Liver (tissue), 9 donors: ENCODE results near the gene MYO15A. TPM values are rescaled to one million over a fixed set of nuclear protein-coding genes. Genes with fewer than 3 reads are reported as not detected.
"Not testable (repeated sequence)": the region's sequence is repeated elsewhere in the genome, so short reads cannot be mapped to it uniquely, and the experiment has no call there.

Experiments used
- DNase-seq: peaks from one replicate; pipeline ENCODE4 v3.0.0-alpha.2; 2017; ENCODE audit warnings: low spot score
- H3K27ac ChIP-seq, 2 donors: one replicate each; pipeline ENCODE4 v1.7.0; 2013; ENCODE audit warnings: inconsistent platforms in 2 of 2, low read length in 2 of 2, control low read depth in 1 of 2, low read depth in 1 of 2, mild to moderate bottlenecking in 1 of 2
- H3K27me3 ChIP-seq, 4 donors: one replicate each; pipeline versions ENCODE4 v1.6.1 to v1.7.0; 2013; ENCODE audit warnings: low read length in 3 of 4, inconsistent platforms in 1 of 4, mild to moderate bottlenecking in 1 of 4, moderate library complexity in 1 of 4; ENCODE audit not compliant: control insufficient read depth in 4 of 4, insufficient read depth in 4 of 4
- H3K36me3 ChIP-seq, 4 donors: one replicate each; pipeline versions ENCODE4 v1.6.1 to v1.7.0; 2013; ENCODE audit warnings: low read length in 3 of 4, mild to moderate bottlenecking in 3 of 4, low read depth in 1 of 4, moderate library complexity in 1 of 4; ENCODE audit not compliant: control insufficient read depth in 4 of 4, insufficient read depth in 3 of 4
- H3K4me1 ChIP-seq, 4 donors: one replicate each; pipeline versions ENCODE4 v1.6.1 to v1.7.0; 2013; ENCODE audit warnings: low read length in 3 of 4, mild to moderate bottlenecking in 3 of 4, moderate library complexity in 1 of 4; ENCODE audit not compliant: control insufficient read depth in 4 of 4, insufficient read depth in 4 of 4
- H3K4me3 ChIP-seq, 3 donors: one replicate each; pipeline versions ENCODE4 v1.6.1 to v1.7.0; 2013; ENCODE audit warnings: low read length in 3 of 3, control low read depth in 1 of 3, low read depth in 1 of 3, mild to moderate bottlenecking in 1 of 3
- H3K9ac ChIP-seq, 2 donors: one replicate each; pipeline ENCODE4 v1.7.0; 2013; ENCODE audit warnings: low read length in 2 of 2, mild to moderate bottlenecking in 2 of 2, moderate library complexity in 2 of 2, control low read depth in 1 of 2, low read depth in 1 of 2
- H3K9me3 ChIP-seq, 4 donors: one replicate each; pipeline versions ENCODE4 v1.6.1 to v1.7.0; 2013; ENCODE audit warnings: low read length in 3 of 4; ENCODE audit not compliant: control insufficient read depth in 4 of 4
- ATF3 ChIP-seq: IDR thresholded peaks from 2 replicates; pipeline ENCODE4 v1.6.1; 2016; ENCODE audit warnings: antibody characterized with exemption
- CTCF ChIP-seq: fragments of 150-350 bp; IDR thresholded peaks from 2 replicates; pipeline ENCODE4 v1.5.1; 2017; ENCODE audit warnings: improper control_type of control experiment, low read depth, low read length; ENCODE audit not compliant: missing input control
- EGR1 ChIP-seq, 2 donors: IDR thresholded peaks; 2 replicates each; pipeline ENCODE4 v1.6.1; 2016 to 2018; ENCODE audit warnings: antibody characterized with exemption in 2 of 2, low read depth in 2 of 2
- FOXA2 ChIP-seq: IDR thresholded peaks from 2 replicates; pipeline ENCODE4 v1.6.1; 2016; ENCODE audit warnings: antibody characterized with exemption
- GABPA ChIP-seq, 2 donors: IDR thresholded peaks in 1 of 2; conservative IDR thresholded peaks in 1 of 2; 2 replicates each; pipeline ENCODE4 v1.6.1; 2016; ENCODE audit warnings: antibody characterized with exemption in 2 of 2, mild to moderate bottlenecking in 1 of 2, moderate library complexity in 1 of 2
- HNF4A ChIP-seq, 2 donors: conservative IDR thresholded peaks; 2 replicates each; pipeline ENCODE4 v1.6.1; 2016; ENCODE audit warnings: antibody characterized with exemption in 2 of 2, mild to moderate bottlenecking in 2 of 2
- JUND ChIP-seq, 2 donors: IDR thresholded peaks; 2 replicates each; pipeline ENCODE4 v1.6.1; 2016; ENCODE audit warnings: antibody characterized with exemption in 2 of 2
- NR2F2 ChIP-seq: IDR thresholded peaks from 2 replicates; pipeline ENCODE4 v1.6.1; 2016; ENCODE audit warnings: antibody characterized with exemption
- RAD21 ChIP-seq, 2 donors: IDR thresholded peaks; 2 replicates each; pipeline ENCODE4 v1.6.1; 2016; ENCODE audit warnings: antibody characterized with exemption in 2 of 2, mild to moderate bottlenecking in 2 of 2
- RXRA ChIP-seq, 2 donors: IDR thresholded peaks; 2 replicates each; pipeline ENCODE4 v1.6.1; 2017 to 2018; ENCODE audit warnings: antibody characterized with exemption in 2 of 2, mild to moderate bottlenecking in 1 of 2
- TAF1 ChIP-seq: conservative IDR thresholded peaks from 2 replicates; pipeline ENCODE4 v1.6.1; 2016; ENCODE audit warnings: antibody characterized with exemption, mild to moderate bottlenecking
- ZBTB33 ChIP-seq: IDR thresholded peaks from 2 replicates; pipeline ENCODE4 v1.6.1; 2016; ENCODE audit warnings: antibody characterized with exemption
- WGBS: extraction: QIAGEN DNeasy Blood & Tissue Kit; methylation state at CpG from one replicate; pipeline ENCODE4 v1.1.7; 2013; 5-methylcytosine and 5-hydroxymethylcytosine counted together
- polyA plus RNA-seq, 2 donors: library from polyadenylated mRNA; stranded (reverse) in 1 of 2; unstranded in 1 of 2; fragments of 200-250 nt in 1 of 2; fragments of >200 nt in 1 of 2; fragmentation: Nextera tagmentation in 1 of 2; extraction: Ambion mirVana in 1 of 2; gene quantifications; one replicate each; pipeline versions ENCODE4 v1.2.1 to v1.2.3, GENCODE V29; 2013 to 2015
- total RNA-seq, 2 donors: library from RNA; depleted of rRNA; stranded (reverse); fragments of >200 nt; gene quantifications; one replicate each; pipeline ENCODE4 v1.2.3, GENCODE V29; 2014
- donor health status: healthy.
- donor health status: healthy.
- donor health status: healthy.
- donor health status: healthy.
- donor health status: healthy.

Gene MYO15A
- total and polyA plus RNA-seq, 4 donors = 0.15 to 2.9 (median 0.97) TPM

- H3K27me3 ChIP-seq = no peaks in the 10 kb centered on the region
- H3K9me3 ChIP-seq = no peaks in the 10 kb centered on the region
- no peak overlapping the region for H3K4me3 ChIP-seq
- H3K36me3 ChIP-seq = peaks cover 2 to 22% (median 15%) of the 10 kb centered on the region in 4 donors
- TF ChIP-seq ATF3 (no peak), HNF4A (conservative IDR thresholded peaks at IDR 0.05) (no peak), RXRA (IDR thresholded peaks at IDR 0.05) (no peak), CTCF (no peak), RAD21 (IDR thresholded peaks at IDR 0.05) (no peak)
- no peak overlapping the region for H3K9ac ChIP-seq
- WGBS = 81% methylated on average over 7 of the region's 7 CpGs
- no peaks in the 10 kb centered on the region for H3K4me1 ChIP-seq
- H3K27ac ChIP-seq = no peak overlapping the region
- DNase-seq = no peak
Measured at GRCh38 chr17:18213666-18214270, 105.2 kb downstream of the MYO15A start.

- not testable (repeated sequence) for DNase-seq, H3K4me3 ChIP-seq, H3K4me1 ChIP-seq, H3K9ac ChIP-seq, H3K36me3 ChIP-seq, H3K27ac ChIP-seq, H3K9me3 ChIP-seq, H3K27me3 ChIP-seq
- WGBS = 83% methylated on average over 11 of the region's 11 CpGs
Measured at GRCh38 chr17:18216906-18217305, 108.3 kb downstream of the MYO15A start.

GRCh38 chr17:18217412-18218015 lies 109.0 kb downstream of the MYO15A start:
- 25% methylated on average over 6 of the region's 6 CpGs for WGBS

More at GRCh38 chr17:18217412-18218015, 109.0 kb downstream of the MYO15A start:
- H3K4me3 ChIP-seq = no peak overlapping the region
- H3K9me3 ChIP-seq = no peaks in the 10 kb centered on the region
- no peaks in the 10 kb centered on the region for H3K4me1 ChIP-seq
- no peaks in the 10 kb centered on the region for H3K36me3 ChIP-seq
- DNase-seq = peak; percentile 82
- TF ChIP-seq ZBTB33 = no peak
- TF ChIP-seq RAD21 (IDR thresholded peaks at IDR 0.05) = peak; percentile 82 to 86
- no peak for TF ChIP-seq FOXA2
- TF ChIP-seq ATF3 = no peak
- no peak for TF ChIP-seq JUND (IDR thresholded peaks at IDR 0.05)
- no peak for TF ChIP-seq NR2F2
- TF ChIP-seq GABPA (IDR thresholded peaks at IDR 0.05 in 1 of 2, conservative IDR thresholded peaks at IDR 0.05 in 1 of 2) = no peak
- TF ChIP-seq TAF1 = no peak
- TF ChIP-seq EGR1 (IDR thresholded peaks at IDR 0.05; ENCODE audit: low read depth in 2 of 2) = no peak
- peak; percentile 96 for TF ChIP-seq CTCF
- H3K27ac ChIP-seq = no peak overlapping the region
- no peak overlapping the region for H3K9ac ChIP-seq
- no peaks in the 10 kb centered on the region for H3K27me3 ChIP-seq
